Mucosa of stomach (tissue), 1 donor: Measurements from ENCODE around the gene CACNA2D4.

Experiments used
- H3K27me3 ChIP-seq: one replicate; pipeline ENCODE4 v1.7.0; 2013; ENCODE audit warnings: mild to moderate bottlenecking, low read length; ENCODE audit not compliant: control insufficient read depth, insufficient read depth
- H3K36me3 ChIP-seq: one replicate; pipeline ENCODE4 v1.7.0; 2013; ENCODE audit warnings: low read length; ENCODE audit not compliant: control insufficient read depth, insufficient read depth
- H3K4me1 ChIP-seq: one replicate; pipeline ENCODE4 v1.7.0; 2013; ENCODE audit warnings: mild to moderate bottlenecking, low read length; ENCODE audit not compliant: control insufficient read depth, insufficient read depth
- H3K4me3 ChIP-seq: one replicate; pipeline ENCODE4 v1.7.0; 2013; ENCODE audit warnings: low read length
- H3K9ac ChIP-seq: one replicate; pipeline ENCODE4 v1.7.0; 2013; ENCODE audit warnings: mild to moderate bottlenecking, low read length, moderate library complexity
- H3K9me3 ChIP-seq: one replicate; pipeline ENCODE4 v1.7.0; 2013; ENCODE audit warnings: mild to moderate bottlenecking, low read length, moderate library complexity; ENCODE audit not compliant: control insufficient read depth
- donor health status: Pancreatic carcinoma.

Gene CACNA2D4

DNA sequence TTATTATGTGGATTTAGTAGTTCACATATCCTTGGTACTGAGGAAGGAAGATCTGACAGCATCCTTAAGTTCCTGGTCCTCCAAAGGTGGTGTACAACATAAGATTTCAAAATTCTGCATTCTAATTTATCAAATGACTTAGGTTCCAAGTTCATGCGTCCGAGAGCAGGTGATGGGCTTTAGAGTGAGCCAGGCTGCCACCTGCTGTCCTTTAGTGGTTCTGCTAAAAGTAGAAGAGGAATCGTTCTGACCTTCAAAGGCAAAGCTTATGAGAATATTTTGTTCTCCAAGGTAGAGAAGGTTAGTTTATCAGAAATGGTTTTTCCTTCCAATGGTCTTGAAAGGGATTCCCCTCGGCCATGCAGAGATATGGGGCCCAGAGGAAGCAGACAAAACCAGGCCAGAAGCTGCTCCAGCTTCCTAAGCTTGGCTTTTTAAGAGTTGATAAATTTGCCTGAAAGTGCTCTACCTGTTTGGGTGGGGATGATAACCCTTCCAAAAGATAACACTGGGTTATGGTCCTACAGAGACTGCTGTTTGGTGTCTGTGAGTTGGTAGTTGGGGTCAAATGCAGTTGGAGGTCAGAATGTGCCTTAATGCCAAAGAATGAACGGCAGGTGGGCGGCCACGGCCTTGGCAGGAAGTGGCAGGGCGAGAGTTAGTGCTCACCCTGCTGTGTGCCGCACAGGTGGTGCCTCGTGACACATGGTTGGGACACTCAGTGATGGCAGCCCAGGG is 127.2 kb downstream of the CACNA2D4 start:
- Histone ChIP-seq H3K4me3 (no peak overlapping the region), H3K36me3 (no peaks in the 10 kb centered on the region), H3K9me3 (no peaks in the 10 kb centered on the region), H3K27me3 (no peaks in the 10 kb centered on the region), H3K9ac (no peak overlapping the region), H3K4me1 (peaks cover 7% of the 10 kb centered on the region)

GRCh38 chr12:1790444-1790843 is 128.0 kb downstream of the CACNA2D4 start:
- H3K9me3 ChIP-seq = no peaks in the 10 kb centered on the region
- no peaks in the 10 kb centered on the region for H3K27me3 ChIP-seq
- H3K4me3 ChIP-seq = no peak overlapping the region
- H3K36me3 ChIP-seq = no peaks in the 10 kb centered on the region
- H3K9ac ChIP-seq = no peak overlapping the region
- H3K4me1 ChIP-seq = peaks cover 1% of the 10 kb centered on the region

DNA sequence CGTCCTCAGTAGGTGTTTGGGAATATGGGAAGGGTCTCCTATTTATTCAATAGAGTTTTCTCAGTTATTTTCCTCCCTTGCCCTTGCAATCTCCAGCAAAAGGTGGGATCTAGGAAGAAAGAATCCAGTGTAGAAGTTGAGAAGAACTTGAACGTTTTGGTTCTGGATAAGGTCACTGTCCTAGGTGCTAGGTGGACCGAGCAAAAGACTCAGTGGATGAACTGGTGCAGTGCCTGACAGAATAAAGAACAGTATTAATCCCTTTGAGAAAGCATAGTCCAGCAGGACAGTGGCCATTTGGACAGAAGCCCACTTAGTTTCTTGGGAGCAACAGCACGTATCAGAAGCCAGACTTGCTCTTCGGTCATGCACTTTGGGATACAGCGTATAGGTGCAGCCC is 130.7 kb downstream of the CACNA2D4 start:
- Histone ChIP-seq H3K4me3 (no peak overlapping the region), H3K36me3 (no peaks in the 10 kb centered on the region), H3K9me3 (no peaks in the 10 kb centered on the region), H3K4me1 (no peaks in the 10 kb centered on the region), H3K9ac (no peak overlapping the region), H3K27me3 (no peaks in the 10 kb centered on the region)

- H3K4me1 ChIP-seq = no peaks in the 10 kb centered on the region
- no peaks in the 10 kb centered on the region for H3K36me3 ChIP-seq
- no peak overlapping the region for H3K4me3 ChIP-seq
- H3K9me3 ChIP-seq = no peaks in the 10 kb centered on the region
- no peak overlapping the region for H3K9ac ChIP-seq
- H3K27me3 ChIP-seq = no peaks in the 10 kb centered on the region
Observed at GRCh38 chr12:1782215-1782614, 136.2 kb downstream of the CACNA2D4 start.

DNA sequence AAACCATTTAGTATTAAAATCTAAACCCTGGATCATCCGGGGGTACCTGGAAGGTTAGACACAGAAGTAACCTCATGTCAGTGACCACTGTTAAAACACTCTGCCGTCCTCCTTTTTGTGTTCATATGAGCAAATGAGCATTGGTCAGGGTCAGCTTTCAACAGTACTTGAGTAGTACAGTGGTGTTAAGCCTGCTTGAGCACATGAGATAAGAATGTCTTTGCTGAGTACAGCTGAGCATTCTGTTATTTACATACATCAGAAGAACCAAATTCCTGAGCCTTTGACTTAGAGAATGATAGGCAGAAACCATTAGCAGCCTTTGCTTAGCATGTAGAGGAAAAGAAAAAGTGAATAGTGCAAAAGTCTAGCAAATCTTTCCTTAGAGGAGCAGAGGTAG is 136.7 kb downstream of the CACNA2D4 start:
- Histone ChIP-seq H3K9ac (no peak overlapping the region), H3K9me3 (no peaks in the 10 kb centered on the region), H3K36me3 (no peaks in the 10 kb centered on the region), H3K4me3 (no peak overlapping the region), H3K4me1 (no peaks in the 10 kb centered on the region), H3K27me3 (no peaks in the 10 kb centered on the region)

DNA sequence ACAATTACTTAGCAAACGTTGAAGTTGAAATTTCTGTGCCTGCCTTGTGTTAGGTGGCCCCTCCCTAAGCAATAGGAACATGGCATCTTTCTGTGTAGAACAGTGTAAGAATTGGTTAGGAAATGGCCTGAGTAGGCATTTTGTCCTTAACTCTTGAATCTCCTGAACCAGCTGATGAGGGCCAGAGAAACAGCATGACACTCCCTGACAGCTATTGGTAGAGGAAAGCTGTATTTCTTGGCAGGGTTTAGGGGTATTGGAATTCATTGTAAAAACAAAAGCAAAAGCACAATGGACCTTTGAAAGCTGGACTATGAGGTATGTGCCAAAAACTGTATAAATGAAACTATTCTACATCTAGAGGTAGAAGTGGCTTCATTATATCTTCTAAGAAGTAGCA is 138.7 kb downstream of the CACNA2D4 start:
- no peak overlapping the region for H3K4me3 ChIP-seq
- H3K9me3 ChIP-seq = no peaks in the 10 kb centered on the region
- H3K9ac ChIP-seq = no peak overlapping the region
- H3K36me3 ChIP-seq = no peaks in the 10 kb centered on the region
- H3K27me3 ChIP-seq = no peaks in the 10 kb centered on the region
- H3K4me1 ChIP-seq = no peaks in the 10 kb centered on the region

DNA sequence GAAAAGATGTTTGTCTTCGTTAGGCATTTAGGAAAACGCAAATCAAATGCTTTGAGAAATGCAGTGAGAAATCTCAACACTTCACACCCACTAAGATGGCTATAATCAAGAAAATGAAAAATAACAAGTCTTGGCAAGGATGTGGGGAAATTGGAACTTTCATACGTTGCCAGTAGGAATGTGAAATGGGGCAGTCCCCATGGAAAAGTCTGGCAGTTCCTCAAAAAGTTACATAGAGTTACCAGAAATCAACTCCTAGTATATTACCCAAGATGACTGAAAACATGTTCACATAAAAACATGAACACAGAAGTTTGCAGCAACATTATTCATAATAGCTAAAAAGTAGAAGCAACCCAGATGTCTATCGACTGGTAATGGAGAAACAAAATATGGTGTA is 139.5 kb downstream of the CACNA2D4 start:
- Histone ChIP-seq H3K9ac (no peak overlapping the region), H3K4me3 (no peak overlapping the region), H3K36me3 (no peaks in the 10 kb centered on the region), H3K4me1 (no peaks in the 10 kb centered on the region), H3K9me3 (no peaks in the 10 kb centered on the region), H3K27me3 (no peaks in the 10 kb centered on the region)

DNA sequence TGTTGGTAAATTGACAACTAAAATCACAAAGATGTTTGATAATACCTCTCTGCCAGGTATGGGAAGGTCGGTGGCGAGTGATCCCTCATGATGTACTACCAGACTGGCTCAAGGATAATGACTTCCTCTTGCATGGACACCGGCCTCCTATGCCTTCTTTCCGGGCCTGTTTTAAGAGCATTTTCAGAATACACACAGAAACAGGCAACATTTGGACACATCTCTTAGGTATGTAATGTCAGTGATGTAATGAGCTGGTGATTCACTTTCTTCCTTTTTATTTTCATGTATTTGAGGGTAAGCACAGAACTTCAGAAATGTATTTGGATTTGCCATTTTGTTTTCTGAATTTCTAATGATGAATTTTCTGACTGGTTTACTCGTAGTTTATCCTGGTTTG is 140.7 kb downstream of the CACNA2D4 start:
- no peaks in the 10 kb centered on the region for H3K36me3 ChIP-seq
- H3K9me3 ChIP-seq = no peaks in the 10 kb centered on the region
- no peak overlapping the region for H3K4me3 ChIP-seq
- H3K4me1 ChIP-seq = peaks cover 7% of the 10 kb centered on the region
- no peaks in the 10 kb centered on the region for H3K27me3 ChIP-seq
- H3K9ac ChIP-seq = no peak overlapping the region

DNA sequence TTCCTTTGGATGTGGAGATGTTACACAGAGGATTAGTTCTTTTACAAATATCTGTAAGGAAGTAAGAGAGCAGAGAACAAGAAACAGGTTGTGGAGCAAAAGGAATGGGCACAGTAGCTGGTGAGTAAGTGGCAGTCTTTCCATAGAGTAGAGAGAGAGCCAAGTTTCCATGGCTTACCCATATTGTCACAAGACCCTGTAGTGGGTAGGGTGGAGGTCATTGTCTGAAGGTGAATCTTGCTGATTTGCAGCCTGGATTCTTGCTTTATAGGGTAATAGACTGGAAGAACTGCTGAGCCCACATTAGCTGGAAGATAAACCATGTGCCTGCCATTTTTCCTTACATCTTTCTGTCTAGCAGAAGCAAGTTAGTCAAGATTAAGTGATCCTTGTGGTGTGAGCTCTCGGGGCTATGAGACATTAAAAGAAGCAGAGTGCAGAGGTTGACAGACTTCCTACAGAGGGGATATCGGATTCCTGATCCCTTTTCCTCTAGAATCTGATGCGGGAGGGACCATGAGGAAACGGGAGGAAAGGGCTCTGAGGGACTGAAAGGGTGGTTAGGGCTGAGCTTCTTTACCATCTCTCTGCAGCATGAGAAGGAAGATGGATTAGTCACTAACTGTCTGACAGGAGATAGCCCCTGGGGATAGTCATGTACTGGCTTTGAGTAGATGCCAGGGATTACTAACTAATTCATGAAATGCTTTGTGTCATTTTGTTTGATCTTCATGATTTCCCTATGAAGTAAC is 142.1 kb downstream of the CACNA2D4 start:
- H3K9ac ChIP-seq = no peak overlapping the region
- peaks cover 9% of the 10 kb centered on the region for H3K4me1 ChIP-seq
- H3K9me3 ChIP-seq = no peaks in the 10 kb centered on the region
- no peak overlapping the region for H3K4me3 ChIP-seq
- H3K36me3 ChIP-seq = no peaks in the 10 kb centered on the region
- no peaks in the 10 kb centered on the region for H3K27me3 ChIP-seq

DNA sequence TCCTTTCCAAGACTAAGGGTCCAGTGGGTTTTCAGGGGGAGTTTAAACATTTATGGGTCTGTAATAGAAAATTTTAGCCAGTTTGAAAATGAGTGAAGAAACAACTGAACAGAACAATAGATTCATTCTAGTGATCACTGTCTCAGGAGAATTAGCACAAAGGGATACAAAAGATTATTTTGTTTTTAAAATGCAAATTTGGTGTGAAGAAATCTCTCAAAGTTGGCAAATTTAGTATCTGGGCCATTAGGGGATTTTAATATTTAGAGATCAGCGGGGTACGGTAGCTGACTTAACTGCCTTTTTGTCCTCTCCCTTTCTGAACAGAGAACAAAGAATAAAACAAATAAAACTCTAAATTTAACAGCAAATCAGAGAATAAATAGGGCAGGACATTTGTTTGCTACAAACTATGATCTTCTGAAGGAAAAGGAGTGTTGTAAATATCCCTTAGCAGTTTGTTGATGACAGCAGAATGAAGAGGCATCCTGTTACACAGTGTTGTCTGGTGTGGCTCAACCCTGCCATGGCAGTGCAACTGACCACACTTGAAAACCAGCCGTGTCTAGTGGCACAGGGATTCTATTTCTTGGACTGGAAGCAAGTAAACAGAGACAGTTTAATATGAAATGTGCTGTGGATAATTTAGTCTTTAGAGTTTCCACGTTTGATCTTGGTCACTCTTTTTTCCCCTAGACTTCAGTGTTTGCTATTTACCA is 144.4 kb downstream of the CACNA2D4 start:
- H3K9ac ChIP-seq = no peak overlapping the region
- no peaks in the 10 kb centered on the region for H3K9me3 ChIP-seq
- no peak overlapping the region for H3K4me3 ChIP-seq
- H3K27me3 ChIP-seq = no peaks in the 10 kb centered on the region
- no peaks in the 10 kb centered on the region for H3K36me3 ChIP-seq
- H3K4me1 ChIP-seq = peaks cover 19% of the 10 kb centered on the region

DNA sequence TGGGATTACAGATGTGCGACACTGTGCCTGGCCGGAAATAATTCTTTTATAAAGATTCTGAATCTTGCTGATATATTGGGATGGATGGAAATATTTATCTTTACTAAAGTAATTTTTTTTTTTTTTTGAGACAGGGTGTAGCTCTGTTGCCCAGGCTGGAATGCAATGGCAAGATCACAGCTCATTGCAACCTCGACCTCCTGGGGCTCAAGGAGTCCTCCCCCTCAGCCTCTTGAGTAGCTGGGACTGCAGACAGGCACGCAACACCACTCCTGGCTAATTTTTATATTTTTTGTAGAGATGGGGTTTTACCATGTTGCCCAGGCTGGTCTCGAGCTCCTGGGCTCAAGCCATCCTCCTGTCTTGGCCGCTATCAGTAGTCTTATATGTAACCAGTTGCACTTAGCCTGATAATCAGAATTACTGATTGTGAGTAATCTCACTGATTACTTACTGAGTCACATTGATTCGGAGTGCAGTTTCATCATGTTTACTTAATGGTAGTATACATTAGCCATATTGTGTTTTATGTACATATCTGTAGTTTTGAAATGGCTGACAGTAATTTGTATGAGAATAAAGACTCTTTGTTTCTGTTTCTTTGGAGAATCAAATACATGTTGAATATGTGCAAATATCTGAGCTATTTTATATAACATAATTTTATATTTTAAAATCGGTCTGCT is 148.5 kb downstream of the CACNA2D4 start:
- Histone ChIP-seq H3K9ac (no peak overlapping the region), H3K9me3 (no peaks in the 10 kb centered on the region), H3K27me3 (no peaks in the 10 kb centered on the region), H3K36me3 (no peaks in the 10 kb centered on the region), H3K4me3 (no peak overlapping the region), H3K4me1 (peaks cover 34% of the 10 kb centered on the region)

GRCh38 chr12:1768615-1769014 is 149.8 kb downstream of the CACNA2D4 start:
- no peaks in the 10 kb centered on the region for H3K27me3 ChIP-seq
- no peak overlapping the region for H3K4me3 ChIP-seq
- H3K36me3 ChIP-seq = no peaks in the 10 kb centered on the region
- H3K9ac ChIP-seq = no peak overlapping the region
- no peaks in the 10 kb centered on the region for H3K9me3 ChIP-seq
- H3K4me1 ChIP-seq = peaks cover 34% of the 10 kb centered on the region
